Neural progenitor cell (in vitro differentiated cells): Measurements from ENCODE around the gene ANGPTL8.

Experiments
- CTCF ChIP-seq: fragments of 200-600 bp; sonication (generic); IDR thresholded peaks from 2 replicates; pipeline ENCODE4 v1.5.1; 2017; ENCODE audit warnings: antibody characterized with exemption, mild to moderate bottlenecking
- EZH2 ChIP-seq: fragments of 200-600 bp; sonication (generic); IDR thresholded peaks from 2 replicates; pipeline ENCODE4 v1.6.1; 2017; ENCODE audit warnings: antibody characterized with exemption, mild to moderate bottlenecking, moderate library complexity
- EZH2phosphoT487 ChIP-seq: fragments of 200-600 bp; sonication (generic); IDR thresholded peaks from 2 replicates; pipeline ENCODE4 v1.6.1; 2017; ENCODE audit warnings: antibody characterized with exemption

GRCh38 chr19:11286312-11286974, 47.0 kb downstream of the ANGPTL8 start:
- TF ChIP-seq CTCF: no peak
- no peak for TF ChIP-seq EZH2
- TF ChIP-seq EZH2phosphoT487: no peak
